PFSK-1 (cell line): ENCODE data around the gene NCCRP1.

ENCODE experiments used
- FOXP2 ChIP-seq: optimal IDR thresholded peaks from 2 replicates; pipeline ENCODE3; 2011; ENCODE audit warnings: borderline replicate concordance, control low read depth, inconsistent platforms; ENCODE audit not compliant: insufficient read depth; ENCODE audit errors: extremely low read length, extremely low read depth
- POLR2AphosphoS5 ChIP-seq: IDR thresholded peaks from 2 replicates; pipeline ENCODE4 v1.6.1; 2012; ENCODE audit warnings: low read depth, mild to moderate bottlenecking, control low read depth, low read length, moderate library complexity
- REST ChIP-seq, 2 experiments: IDR thresholded peaks; 2 replicates each; pipeline versions ENCODE4 v1.6.1 to v1.8.0; 2011 to 2012; ENCODE audit warnings: low read depth in 2 of 2, low read length in 2 of 2, control low read depth in 1 of 2, inconsistent platforms in 1 of 2, mild to moderate bottlenecking in 1 of 2, moderate library complexity in 1 of 2; ENCODE audit not compliant: insufficient read depth in 1 of 2
- SIN3A ChIP-seq: IDR thresholded peaks from 2 replicates; pipeline ENCODE4 v1.6.1; 2012; ENCODE audit warnings: mild to moderate bottlenecking, low read length, moderate library complexity, borderline replicate concordance; ENCODE audit not compliant: insufficient read depth
- TAF1 ChIP-seq: IDR thresholded peaks from 2 replicates; pipeline ENCODE4 v1.6.1; 2012; ENCODE audit warnings: low read length, control low read depth, borderline replicate concordance; ENCODE audit not compliant: insufficient read depth

NCCRP1 gene

DNA sequence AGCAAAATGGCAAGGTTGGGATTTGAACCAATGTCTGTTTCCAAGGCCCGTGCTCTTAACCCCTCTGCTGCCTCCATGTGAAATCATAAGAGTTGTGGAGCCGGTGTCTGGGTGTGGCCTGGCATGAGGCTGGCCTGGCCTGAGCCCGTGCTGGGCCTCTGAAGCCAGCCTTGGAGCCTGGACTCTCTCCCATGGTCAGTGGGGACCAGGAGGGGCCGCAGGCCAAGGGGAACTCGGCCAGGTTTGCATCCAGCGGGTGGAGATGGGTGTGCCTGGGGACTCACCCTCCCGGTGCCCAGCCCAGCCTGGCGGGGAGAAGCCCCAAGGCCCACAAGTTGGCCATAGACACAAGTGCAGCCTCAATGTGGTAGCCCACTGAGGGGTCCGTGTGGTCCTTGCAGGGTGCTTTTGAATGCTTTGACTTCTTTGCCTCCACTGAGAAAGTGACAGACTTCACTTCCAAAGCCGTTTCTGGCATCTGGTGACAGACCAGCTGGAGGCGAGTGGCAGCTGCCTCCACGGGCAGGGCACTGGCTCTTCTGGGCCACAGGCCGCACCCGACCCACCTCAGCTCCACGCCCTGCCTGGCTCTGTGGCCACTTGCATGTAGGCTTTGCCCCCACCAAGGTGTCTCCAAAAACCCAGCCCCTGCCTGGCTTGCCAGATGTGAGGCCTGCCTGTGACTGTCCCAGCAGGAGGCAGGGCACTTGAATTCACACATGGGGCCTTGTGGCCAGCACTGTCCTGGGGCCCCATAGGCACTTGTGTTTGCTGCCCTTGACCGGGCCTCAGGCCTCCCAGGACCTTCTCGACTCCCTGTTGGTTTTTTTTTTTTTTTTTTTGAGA is 26.2 kb upstream of the NCCRP1 start:
- no peak for TF ChIP-seq SIN3A
- no peak for TF ChIP-seq REST (IDR thresholded peaks at IDR 0.05; ENCODE audit: insufficient read depth in 1 of 2, low read depth in 2 of 2, low read length in 2 of 2)
- no peak for TF ChIP-seq FOXP2
- TF ChIP-seq POLR2AphosphoS5 = no peak
- no peak for TF ChIP-seq TAF1

DNA sequence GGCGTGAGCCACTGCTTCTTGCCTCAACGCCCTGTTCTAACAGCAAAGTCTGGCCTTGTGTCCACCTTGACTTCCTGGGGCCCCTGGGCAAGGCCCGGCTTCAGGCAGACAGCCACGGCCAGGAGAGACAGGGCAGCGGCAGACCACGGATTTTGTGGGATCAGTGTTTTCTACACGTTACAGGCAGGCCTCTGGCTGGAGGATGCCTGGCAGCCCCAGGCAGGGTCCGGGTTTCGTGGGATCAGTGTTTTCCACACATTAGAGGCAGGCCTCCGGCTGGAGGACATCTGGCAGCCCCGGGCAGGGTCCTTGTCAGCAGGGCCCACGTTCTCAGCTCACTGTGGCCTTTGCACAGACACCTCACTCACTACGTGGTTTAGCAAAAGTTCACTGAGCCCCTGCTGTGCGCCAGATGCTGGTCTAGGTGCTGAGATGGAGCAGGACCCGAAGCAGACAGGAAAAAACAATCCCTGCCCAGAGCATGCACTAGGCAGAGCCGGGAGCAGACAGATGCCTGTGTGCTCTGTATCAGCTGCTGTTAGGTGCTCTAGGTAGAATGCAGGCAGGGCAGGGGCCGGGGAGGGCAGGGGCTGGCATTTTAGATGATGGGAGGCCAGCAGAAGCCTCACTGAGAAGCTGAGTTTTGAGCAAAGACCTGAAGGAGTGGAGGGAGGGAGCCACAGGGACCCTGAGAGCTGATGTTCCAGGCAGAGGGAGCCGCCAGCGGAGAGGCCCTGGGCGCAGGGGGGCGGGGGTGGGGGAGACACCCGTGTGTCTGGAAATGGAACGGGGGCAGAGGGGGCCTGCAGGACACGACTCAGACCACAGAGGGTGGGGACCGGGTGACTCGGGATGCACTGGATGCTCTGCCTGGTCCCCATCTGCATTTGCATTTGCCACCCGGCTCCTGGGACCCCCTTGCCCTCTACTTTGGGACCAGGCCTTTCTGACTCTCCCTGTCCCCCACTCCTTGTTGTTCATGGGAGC is 25.0 kb upstream of the NCCRP1 start:
- TF ChIP-seq POLR2AphosphoS5 (no peak), REST (IDR thresholded peaks at IDR 0.05; ENCODE audit: insufficient read depth in 1 of 2, low read depth in 2 of 2, low read length in 2 of 2) (no peak), FOXP2 (no peak), TAF1 (no peak), SIN3A (no peak)

GRCh38 chr19:39172700-39173501 is 23.9 kb upstream of the NCCRP1 start:
- no peak for TF ChIP-seq POLR2AphosphoS5
- TF ChIP-seq SIN3A = no peak
- TF ChIP-seq REST (IDR thresholded peaks at IDR 0.05; ENCODE audit: insufficient read depth in 1 of 2, low read depth in 2 of 2, low read length in 2 of 2) = no peak
- no peak for TF ChIP-seq TAF1
- TF ChIP-seq FOXP2 = no peak

GRCh38 chr19:39173502-39173991 is 23.2 kb upstream of the NCCRP1 start:
- TF ChIP-seq POLR2AphosphoS5 = no peak
- no peak for TF ChIP-seq SIN3A

DNA sequence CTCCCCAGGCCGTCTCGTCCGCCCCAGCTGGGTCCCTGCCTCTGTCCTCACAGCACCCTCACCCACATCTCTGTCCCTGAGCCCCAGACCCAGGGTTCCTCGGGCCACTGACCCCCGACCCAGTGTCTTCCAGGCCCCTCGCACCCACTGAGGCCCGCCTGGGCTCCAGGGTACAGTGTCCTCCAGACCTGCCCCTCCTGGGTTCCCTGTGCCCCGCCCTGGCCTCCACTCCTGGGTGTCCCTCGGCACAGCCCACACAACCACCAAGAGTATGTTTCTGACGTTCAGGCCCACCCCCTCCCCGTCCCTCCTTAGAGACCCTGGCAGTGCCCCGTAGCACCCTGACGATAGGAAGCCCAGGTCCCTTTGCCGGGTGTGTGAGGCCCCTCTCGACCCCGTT is 22.6 kb upstream of the NCCRP1 start:
- TF ChIP-seq SIN3A (no peak), TAF1 (no peak), POLR2AphosphoS5 (no peak), FOXP2 (no peak), REST (IDR thresholded peaks at IDR 0.05; ENCODE audit: insufficient read depth in 1 of 2, low read depth in 2 of 2, low read length in 2 of 2) (no peak)
